WTC11 (cell line): Measurements from ENCODE around the gene CLASP1. TPM values are rescaled to one million over a fixed set of nuclear protein-coding genes. Genes with fewer than 3 reads are reported as not detected.

Experiments
- ATAC-seq: fragments of 200-7000 bp; cut with Tn5 transposase; 2 replicates; pipeline ENCODE4 v1.10.0; 2021; ENCODE audit warnings: mild to moderate bottlenecking, moderate library complexity
- CTCF ChIA-PET: fragments of 300-600 bp; sonication (Branson Sonifier 250); formaldehyde crosslinking; loops from one replicate; lab custom pipeline; 2021; ENCODE audit warnings: antibody characterized with exemption; lab: Charles Lee
- POLR2A ChIA-PET: fragments of 350-600 bp; sonication (Branson Sonifier 250); formaldehyde crosslinking; loops from one replicate; lab custom pipeline; 2021; ENCODE audit warnings: antibody characterized with exemption; lab: Charles Lee
- DNase-seq: peaks from one replicate; pipeline ENCODE4 v3.0.0; 2021; ENCODE audit warnings: low spot score
- H3K27ac Mint-ChIP-seq: 2 replicates; pipeline ENCODE4 v1.8.0; 2021; ENCODE audit warnings: mixed read lengths
- H3K27me3 Mint-ChIP-seq: 2 replicates; pipeline ENCODE4 v1.8.0; 2021; ENCODE audit warnings: low read depth, mild to moderate bottlenecking, moderate library complexity, mixed read lengths
- H3K36me3 Mint-ChIP-seq: 2 replicates; pipeline ENCODE4 v1.8.0; 2021; ENCODE audit warnings: mixed read lengths
- H3K4me1 Mint-ChIP-seq: 2 replicates; pipeline ENCODE4 v1.8.0; 2022; ENCODE audit warnings: mixed read lengths
- H3K4me3 Mint-ChIP-seq: 2 replicates; pipeline ENCODE4 v1.8.0; 2021; ENCODE audit warnings: mild to moderate bottlenecking, moderate library complexity, mixed read lengths
- H3K9me3 Mint-ChIP-seq: 2 replicates; pipeline ENCODE4 v1.8.0; 2021; ENCODE audit warnings: mixed read lengths
- EMX1 ChIP-seq: fragments of 250-450 bp; sonication (Bioruptor Pico); IDR thresholded peaks from 2 replicates; pipeline ENCODE4 v1.8.0; 2021; ENCODE audit warnings: mild to moderate bottlenecking
- GRHL2 ChIP-seq: fragments of 250-450 bp; sonication (Bioruptor Pico); IDR thresholded peaks from 2 replicates; pipeline ENCODE4 v1.8.0; 2022; ENCODE audit warnings: mild to moderate bottlenecking, moderate library complexity; ENCODE audit not compliant: insufficient replicate concordance, severe bottlenecking
- MLX ChIP-seq: sonication (generic); formaldehyde crosslinking; IDR thresholded peaks from 2 replicates; pipeline ENCODE4 v1.8.1; 2023; ENCODE audit warnings: mild to moderate bottlenecking, missing genetic modification reagents, moderate library complexity
- NR2C2 ChIP-seq: sonication (generic); formaldehyde crosslinking; IDR thresholded peaks from 2 replicates; pipeline ENCODE4 v1.8.0; 2022; ENCODE audit warnings: mild to moderate bottlenecking, missing genetic modification reagents
- SOX15 ChIP-seq: fragments of 250-450 bp; sonication (Bioruptor Pico); IDR thresholded peaks from 2 replicates; pipeline ENCODE4 v1.9.0; 2021; ENCODE audit warnings: mild to moderate bottlenecking
- TCF7 ChIP-seq: sonication (generic); formaldehyde crosslinking; IDR thresholded peaks from 2 replicates; pipeline ENCODE4 v1.8.0; 2022; ENCODE audit warnings: mild to moderate bottlenecking, low read depth, missing genetic modification reagents, moderate library complexity
- ZNF396 ChIP-seq: fragments of 250-450 bp; sonication (Bioruptor Pico); IDR thresholded peaks from 2 replicates; pipeline ENCODE4 v1.8.0; 2021; ENCODE audit warnings: mild to moderate bottlenecking, moderate library complexity, borderline replicate concordance
- ZNF671 ChIP-seq: fragments of 250-450 bp; sonication (Bioruptor Pico); IDR thresholded peaks from 2 replicates; pipeline ENCODE4 v1.8.0; 2021; ENCODE audit warnings: mild to moderate bottlenecking
- total RNA-seq: library from RNA; stranded (reverse); gene quantifications from 3 replicates; pipeline ENCODE4 v1.2.3, GENCODE V29; 2021
- TF ChIP-seq, protein P1 (sequence below): sonication (generic); formaldehyde crosslinking; IDR thresholded peaks from 2 replicates; pipeline ENCODE4 v1.8.1; 2022; ENCODE audit warnings: low read depth, mild to moderate bottlenecking, moderate library complexity, missing genetic modification reagents, borderline replicate concordance
- TF ChIP-seq, protein P2 (sequence below): sonication (generic); formaldehyde crosslinking; IDR thresholded peaks from 2 replicates; pipeline ENCODE4 v1.8.1; 2022; ENCODE audit warnings: mild to moderate bottlenecking, moderate library complexity, missing genetic modification reagents
- TF ChIP-seq, protein P3 (sequence below): fragments of 250-450 bp; sonication (Bioruptor Pico); IDR thresholded peaks from 2 replicates; pipeline ENCODE4 v2.1.2; 2022; ENCODE audit warnings: mild to moderate bottlenecking, moderate library complexity
- TF ChIP-seq, protein P4 (sequence below): sonication (generic); formaldehyde crosslinking; IDR thresholded peaks from 2 replicates; pipeline ENCODE4 v1.8.1; 2022; ENCODE audit warnings: mild to moderate bottlenecking, missing genetic modification reagents, moderate library complexity, borderline replicate concordance
- TF ChIP-seq, protein P5 (sequence below): sonication (generic); formaldehyde crosslinking; IDR thresholded peaks from 2 replicates; pipeline ENCODE4 v1.8.1; 2023; ENCODE audit warnings: mild to moderate bottlenecking, moderate library complexity, missing genetic modification reagents
- TF ChIP-seq, protein P6 (sequence below): sonication (generic); formaldehyde crosslinking; IDR thresholded peaks from 2 replicates; pipeline ENCODE4 v1.8.0; 2022; ENCODE audit warnings: mild to moderate bottlenecking, missing genetic modification reagents
- TF ChIP-seq, protein P7 (sequence below): sonication (generic); formaldehyde crosslinking; IDR thresholded peaks from 2 replicates; pipeline ENCODE4 v1.8.1; 2023; ENCODE audit warnings: mild to moderate bottlenecking, missing genetic modification reagents

The CLASP1 gene
- total RNA-seq, 1 experiment from 2014 or later = 50.0 TPM

DNA sequence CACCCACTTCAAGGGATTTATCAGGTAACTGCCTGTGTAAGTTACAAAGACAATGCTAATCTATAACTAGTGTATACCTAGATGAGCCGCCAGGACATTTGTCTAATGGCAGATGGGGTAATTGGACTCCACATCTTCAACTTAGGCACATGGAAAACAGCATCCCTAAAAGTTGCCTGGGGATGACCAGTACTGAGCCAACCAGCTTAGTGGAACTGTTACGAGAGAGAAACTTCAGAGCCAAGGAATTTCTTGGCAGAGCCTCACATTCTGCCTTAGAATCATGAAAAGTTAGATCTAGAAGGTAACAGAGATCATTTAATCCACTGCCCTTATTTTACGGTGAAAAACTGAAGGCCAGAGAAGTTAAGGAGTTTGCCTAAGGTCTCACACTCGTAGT is 15.5 kb upstream of the CLASP1 start (continued):
- TF ChIP-seq, protein P1, sequence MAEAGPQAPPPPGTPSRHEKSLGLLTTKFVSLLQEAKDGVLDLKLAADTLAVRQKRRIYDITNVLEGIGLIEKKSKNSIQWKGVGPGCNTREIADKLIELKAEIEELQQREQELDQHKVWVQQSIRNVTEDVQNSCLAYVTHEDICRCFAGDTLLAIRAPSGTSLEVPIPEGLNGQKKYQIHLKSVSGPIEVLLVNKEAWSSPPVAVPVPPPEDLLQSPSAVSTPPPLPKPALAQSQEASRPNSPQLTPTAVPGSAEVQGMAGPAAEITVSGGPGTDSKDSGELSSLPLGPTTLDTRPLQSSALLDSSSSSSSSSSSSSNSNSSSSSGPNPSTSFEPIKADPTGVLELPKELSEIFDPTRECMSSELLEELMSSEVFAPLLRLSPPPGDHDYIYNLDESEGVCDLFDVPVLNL (CRISPR knock-in tag) = no peak
- TF ChIP-seq, protein P2, sequence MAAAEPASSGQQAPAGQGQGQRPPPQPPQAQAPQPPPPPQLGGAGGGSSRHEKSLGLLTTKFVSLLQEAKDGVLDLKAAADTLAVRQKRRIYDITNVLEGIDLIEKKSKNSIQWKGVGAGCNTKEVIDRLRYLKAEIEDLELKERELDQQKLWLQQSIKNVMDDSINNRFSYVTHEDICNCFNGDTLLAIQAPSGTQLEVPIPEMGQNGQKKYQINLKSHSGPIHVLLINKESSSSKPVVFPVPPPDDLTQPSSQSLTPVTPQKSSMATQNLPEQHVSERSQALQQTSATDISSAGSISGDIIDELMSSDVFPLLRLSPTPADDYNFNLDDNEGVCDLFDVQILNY (CRISPR knock-in tag) = no peak
- TF ChIP-seq NR2C2 (CRISPR knock-in tag) = no peak

GRCh38 chr2:121664086-121664485 is 14.8 kb upstream of the CLASP1 start:
- ChIA-PET CTCF (interaction anchor here (0.6 kb wide), 1 partner anchor 166 kb away, joined by 3 read pairs; no protein-coding TSS in a partner anchor), POLR2A (interaction anchor here (1.2 kb wide), 1 partner anchor 14 kb away, joined by 3 read pairs; no protein-coding TSS in a partner anchor)
- no peak for TF ChIP-seq SOX15 (CRISPR knock-in tag)
- Mint-ChIP-seq H3K36me3 (peaks cover 15% of the 10 kb centered on the region), H3K4me1 (peaks cover 20% of the 10 kb centered on the region), H3K9me3 (peaks cover 9% of the 10 kb centered on the region), H3K4me3 (no peak overlapping the region), H3K27ac (no peak overlapping the region), H3K27me3 (no peaks in the 10 kb centered on the region)
- DNase-seq (no peak), ATAC-seq (no peak)

DNA sequence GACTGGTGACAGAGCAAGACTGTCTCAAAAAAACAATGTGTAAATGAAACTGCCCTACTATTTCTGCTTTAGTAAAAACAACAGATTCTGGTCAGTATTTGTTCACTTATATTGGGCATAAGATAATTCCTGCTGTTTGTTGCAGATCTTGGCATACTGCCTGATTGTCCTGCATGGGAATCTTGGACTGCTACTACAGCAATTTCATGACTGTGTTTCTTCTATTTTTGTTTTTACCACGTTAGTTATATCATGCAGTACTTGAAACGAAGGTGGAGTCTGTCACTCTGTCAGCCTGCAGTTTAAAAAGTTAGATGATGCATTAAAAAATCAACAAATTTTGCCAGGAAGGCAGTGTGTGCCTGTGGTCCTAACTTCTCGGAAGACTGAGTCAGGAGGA is 14.2 kb upstream of the CLASP1 start:
- CTCF ChIA-PET = no interaction called here
- no peak for TF ChIP-seq ZNF396 (CRISPR knock-in tag)
- TF ChIP-seq, protein P3, sequence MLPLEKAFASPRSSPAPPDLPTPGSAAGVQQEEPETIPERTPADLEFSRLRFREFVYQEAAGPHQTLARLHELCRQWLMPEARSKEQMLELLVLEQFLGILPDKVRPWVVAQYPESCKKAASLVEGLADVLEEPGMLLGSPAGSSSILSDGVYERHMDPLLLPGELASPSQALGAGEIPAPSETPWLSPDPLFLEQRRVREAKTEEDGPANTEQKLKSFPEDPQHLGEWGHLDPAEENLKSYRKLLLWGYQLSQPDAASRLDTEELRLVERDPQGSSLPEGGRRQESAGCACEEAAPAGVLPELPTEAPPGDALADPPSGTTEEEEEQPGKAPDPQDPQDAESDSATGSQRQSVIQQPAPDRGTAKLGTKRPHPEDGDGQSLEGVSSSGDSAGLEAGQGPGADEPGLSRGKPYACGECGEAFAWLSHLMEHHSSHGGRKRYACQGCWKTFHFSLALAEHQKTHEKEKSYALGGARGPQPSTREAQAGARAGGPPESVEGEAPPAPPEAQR (CRISPR knock-in tag) = no peak
- TF ChIP-seq, all 79 proteins: peak for 0
- Mint-ChIP-seq H3K9me3 (peaks cover 3% of the 10 kb centered on the region), H3K27ac (no peak overlapping the region), H3K36me3 (peaks cover 11% of the 10 kb centered on the region), H3K4me3 (no peak overlapping the region), H3K27me3 (no peaks in the 10 kb centered on the region), H3K4me1 (peaks cover 20% of the 10 kb centered on the region)
- no peak for ATAC-seq
- no peak for DNase-seq
- POLR2A ChIA-PET = no interaction called here

- Mint-ChIP-seq H3K4me3 (peak overlapping the region; percentile 13; the same call in 1 of the 2 replicates), H3K27ac (peak overlapping the region; percentile 15), H3K27me3 (no peaks in the 10 kb centered on the region), H3K9me3 (no peaks in the 10 kb centered on the region), H3K36me3 (peaks cover 5% of the 10 kb centered on the region), H3K4me1 (peaks cover 20% of the 10 kb centered on the region)
- ChIA-PET POLR2A (no interaction called here), CTCF (no interaction called here)
- ATAC-seq (no peak), DNase-seq (no peak)
- TF ChIP-seq, protein P4, sequence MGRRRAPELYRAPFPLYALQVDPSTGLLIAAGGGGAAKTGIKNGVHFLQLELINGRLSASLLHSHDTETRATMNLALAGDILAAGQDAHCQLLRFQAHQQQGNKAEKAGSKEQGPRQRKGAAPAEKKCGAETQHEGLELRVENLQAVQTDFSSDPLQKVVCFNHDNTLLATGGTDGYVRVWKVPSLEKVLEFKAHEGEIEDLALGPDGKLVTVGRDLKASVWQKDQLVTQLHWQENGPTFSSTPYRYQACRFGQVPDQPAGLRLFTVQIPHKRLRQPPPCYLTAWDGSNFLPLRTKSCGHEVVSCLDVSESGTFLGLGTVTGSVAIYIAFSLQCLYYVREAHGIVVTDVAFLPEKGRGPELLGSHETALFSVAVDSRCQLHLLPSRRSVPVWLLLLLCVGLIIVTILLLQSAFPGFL (CRISPR knock-in tag) = no peak
- no peak for TF ChIP-seq TCF7 (CRISPR knock-in tag)
Observed at GRCh38 chr2:121662656-121663055, 13.4 kb upstream of the CLASP1 start.

- no peak overlapping the region for H3K4me3 Mint-ChIP-seq
- TF ChIP-seq MLX (CRISPR knock-in tag) = no peak
- TF ChIP-seq GRHL2 (CRISPR knock-in tag) = no peak
- TF ChIP-seq, protein P5, sequence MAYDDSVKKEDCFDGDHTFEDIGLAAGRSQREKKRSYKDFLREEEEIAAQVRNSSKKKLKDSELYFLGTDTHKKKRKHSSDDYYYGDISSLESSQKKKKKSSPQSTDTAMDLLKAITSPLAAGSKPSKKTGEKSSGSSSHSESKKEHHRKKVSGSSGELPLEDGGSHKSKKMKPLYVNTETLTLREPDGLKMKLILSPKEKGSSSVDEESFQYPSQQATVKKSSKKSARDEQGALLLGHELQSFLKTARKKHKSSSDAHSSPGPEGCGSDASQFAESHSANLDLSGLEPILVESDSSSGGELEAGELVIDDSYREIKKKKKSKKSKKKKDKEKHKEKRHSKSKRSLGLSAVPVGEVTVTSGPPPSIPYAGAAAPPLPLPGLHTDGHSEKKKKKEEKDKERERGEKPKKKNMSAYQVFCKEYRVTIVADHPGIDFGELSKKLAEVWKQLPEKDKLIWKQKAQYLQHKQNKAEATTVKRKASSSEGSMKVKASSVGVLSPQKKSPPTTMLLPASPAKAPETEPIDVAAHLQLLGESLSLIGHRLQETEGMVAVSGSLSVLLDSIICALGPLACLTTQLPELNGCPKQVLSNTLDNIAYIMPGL (CRISPR knock-in tag) = no peak
- TF ChIP-seq, protein P6, sequence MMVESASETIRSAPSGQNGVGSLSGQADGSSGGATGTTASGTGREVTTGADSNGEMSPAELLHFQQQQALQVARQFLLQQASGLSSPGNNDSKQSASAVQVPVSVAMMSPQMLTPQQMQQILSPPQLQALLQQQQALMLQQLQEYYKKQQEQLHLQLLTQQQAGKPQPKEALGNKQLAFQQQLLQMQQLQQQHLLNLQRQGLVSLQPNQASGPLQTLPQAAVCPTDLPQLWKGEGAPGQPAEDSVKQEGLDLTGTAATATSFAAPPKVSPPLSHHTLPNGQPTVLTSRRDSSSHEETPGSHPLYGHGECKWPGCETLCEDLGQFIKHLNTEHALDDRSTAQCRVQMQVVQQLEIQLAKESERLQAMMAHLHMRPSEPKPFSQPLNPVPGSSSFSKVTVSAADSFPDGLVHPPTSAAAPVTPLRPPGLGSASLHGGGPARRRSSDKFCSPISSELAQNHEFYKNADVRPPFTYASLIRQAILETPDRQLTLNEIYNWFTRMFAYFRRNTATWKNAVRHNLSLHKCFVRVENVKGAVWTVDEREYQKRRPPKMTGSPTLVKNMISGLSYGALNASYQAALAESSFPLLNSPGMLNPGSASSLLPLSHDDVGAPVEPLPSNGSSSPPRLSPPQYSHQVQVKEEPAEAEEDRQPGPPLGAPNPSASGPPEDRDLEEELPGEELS (CRISPR knock-in tag) = no peak
- TF ChIP-seq EMX1 (CRISPR knock-in tag) = no peak
- TF ChIP-seq ZNF671 = no peak
- TF ChIP-seq, protein P7, sequence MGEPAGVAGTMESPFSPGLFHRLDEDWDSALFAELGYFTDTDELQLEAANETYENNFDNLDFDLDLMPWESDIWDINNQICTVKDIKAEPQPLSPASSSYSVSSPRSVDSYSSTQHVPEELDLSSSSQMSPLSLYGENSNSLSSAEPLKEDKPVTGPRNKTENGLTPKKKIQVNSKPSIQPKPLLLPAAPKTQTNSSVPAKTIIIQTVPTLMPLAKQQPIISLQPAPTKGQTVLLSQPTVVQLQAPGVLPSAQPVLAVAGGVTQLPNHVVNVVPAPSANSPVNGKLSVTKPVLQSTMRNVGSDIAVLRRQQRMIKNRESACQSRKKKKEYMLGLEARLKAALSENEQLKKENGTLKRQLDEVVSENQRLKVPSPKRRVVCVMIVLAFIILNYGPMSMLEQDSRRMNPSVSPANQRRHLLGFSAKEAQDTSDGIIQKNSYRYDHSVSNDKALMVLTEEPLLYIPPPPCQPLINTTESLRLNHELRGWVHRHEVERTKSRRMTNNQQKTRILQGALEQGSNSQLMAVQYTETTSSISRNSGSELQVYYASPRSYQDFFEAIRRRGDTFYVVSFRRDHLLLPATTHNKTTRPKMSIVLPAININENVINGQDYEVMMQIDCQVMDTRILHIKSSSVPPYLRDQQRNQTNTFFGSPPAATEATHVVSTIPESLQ = no peak
- no peak overlapping the region for H3K27ac Mint-ChIP-seq
- no peaks in the 10 kb centered on the region for H3K27me3 Mint-ChIP-seq
- H3K4me1 Mint-ChIP-seq = peaks cover 20% of the 10 kb centered on the region
- POLR2A ChIA-PET = no interaction called here
- ATAC-seq = no peak
- H3K36me3 Mint-ChIP-seq = peaks cover 2% of the 10 kb centered on the region; the same call in 1 of the 2 replicates
- H3K9me3 Mint-ChIP-seq = no peaks in the 10 kb centered on the region
- CTCF ChIA-PET = no interaction called here
- DNase-seq = no peak
Observed at GRCh38 chr2:121659933-121660332, 10.7 kb upstream of the CLASP1 start.
